Measurements from ENCODE around the gene XIRP2. TPM values are rescaled to one million over a fixed set of nuclear protein-coding genes. Genes with fewer than 3 reads are reported as not detected.

Gene XIRP2
- total and polyA plus RNA-seq, 2 of the 13 experiments (the other 11 are each of a cell fraction or from before 2014, with no cell fraction given): 0.04 to 0.05 TPM

DNA sequence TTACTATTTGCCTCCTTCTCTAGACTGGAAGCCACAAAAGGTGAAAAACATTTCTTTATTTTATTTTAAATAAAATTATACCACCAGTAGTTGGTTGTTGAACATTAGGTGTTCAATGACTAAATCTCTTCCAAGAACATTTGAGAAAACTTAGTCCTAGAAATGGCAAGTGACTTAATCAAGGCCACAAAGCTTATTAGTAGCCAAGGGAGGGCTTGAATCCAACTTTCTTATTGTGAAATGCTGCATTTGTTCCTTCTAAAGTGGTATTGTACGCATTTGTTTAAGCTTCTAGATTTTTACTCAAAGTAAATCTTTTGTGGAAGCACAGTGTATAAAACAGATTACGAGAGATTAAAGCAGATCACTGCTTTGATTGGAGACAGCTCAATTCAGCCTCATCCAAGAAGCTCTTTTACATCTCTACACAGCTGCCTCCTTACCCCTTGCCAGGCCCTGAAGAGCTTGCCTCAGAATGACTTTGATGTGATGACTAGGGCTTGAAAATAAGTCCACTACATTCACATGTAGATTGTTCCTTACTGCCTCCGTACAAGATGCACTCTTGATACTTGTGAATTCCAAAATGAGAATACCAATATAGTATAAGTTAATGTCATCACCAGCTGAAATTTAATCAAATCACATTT is 244.8 kb downstream of the XIRP2 start:
- in situ Hi-C loops (cut with HindIII; ENCODE audit: extremely low pct_ligation_motif_present, low pct_unique_long_range_greater_than_20kb) (loop anchor here (25.0 kb wide), 1 partner anchor 979 kb away; no protein-coding TSS in a partner anchor), intact Hi-C loops (cut with micrococcal nuclease; ENCODE audit: unreplicated experiment) (no loop called here)
- WGBS (ENCODE audit: low lambda C conversion rate): 27% methylated on average over 3 of the region's 3 CpGs
- BruUV-seq (replicated peaks): no TSS peak
- Histone ChIP-seq H3K9ac (ENCODE audit: insufficient read depth, low read depth, low read length) (no peak overlapping the region), H3K4me1 (ENCODE audit: insufficient read depth, low read length) (no peaks in the 10 kb centered on the region), H3K27me3 (ENCODE audit: control insufficient read depth in 1 of 2, insufficient read depth in 2 of 2, low read length in 2 of 2) (no peaks in the 10 kb centered on the region), H3K27ac (ENCODE audit: extremely low read length, insufficient read depth, low read length) (no peak overlapping the region), H4K20me1 (ENCODE audit: insufficient read depth, low read length) (no peaks in the 10 kb centered on the region), H3K36me3 (replicated peaks in 1 of 2; ENCODE audit: control insufficient read depth in 1 of 2, insufficient read depth in 2 of 2, low read length in 2 of 2) (no peaks in the 10 kb centered on the region), H3K4me2 (ENCODE audit: low read depth, low read length) (no peak overlapping the region), H3K9me3 (ENCODE audit: low read length) (no peaks in the 10 kb centered on the region), H3K4me3 (replicated peaks in 1 of 3; ENCODE audit: insufficient read depth in 1 of 3, low read depth in 2 of 3, low read length in 3 of 3) (no peak overlapping the region), H3K79me2 (ENCODE audit: insufficient read depth, low read length) (no peaks in the 10 kb centered on the region), H2AFZ (ENCODE audit: low read length) (no peak overlapping the region)
- FAIRE-seq (no peak), ATAC-seq (no peak), DNase-seq (ENCODE audit: low spot score) (no peak)
- TF ChIP-seq, protein P1, sequence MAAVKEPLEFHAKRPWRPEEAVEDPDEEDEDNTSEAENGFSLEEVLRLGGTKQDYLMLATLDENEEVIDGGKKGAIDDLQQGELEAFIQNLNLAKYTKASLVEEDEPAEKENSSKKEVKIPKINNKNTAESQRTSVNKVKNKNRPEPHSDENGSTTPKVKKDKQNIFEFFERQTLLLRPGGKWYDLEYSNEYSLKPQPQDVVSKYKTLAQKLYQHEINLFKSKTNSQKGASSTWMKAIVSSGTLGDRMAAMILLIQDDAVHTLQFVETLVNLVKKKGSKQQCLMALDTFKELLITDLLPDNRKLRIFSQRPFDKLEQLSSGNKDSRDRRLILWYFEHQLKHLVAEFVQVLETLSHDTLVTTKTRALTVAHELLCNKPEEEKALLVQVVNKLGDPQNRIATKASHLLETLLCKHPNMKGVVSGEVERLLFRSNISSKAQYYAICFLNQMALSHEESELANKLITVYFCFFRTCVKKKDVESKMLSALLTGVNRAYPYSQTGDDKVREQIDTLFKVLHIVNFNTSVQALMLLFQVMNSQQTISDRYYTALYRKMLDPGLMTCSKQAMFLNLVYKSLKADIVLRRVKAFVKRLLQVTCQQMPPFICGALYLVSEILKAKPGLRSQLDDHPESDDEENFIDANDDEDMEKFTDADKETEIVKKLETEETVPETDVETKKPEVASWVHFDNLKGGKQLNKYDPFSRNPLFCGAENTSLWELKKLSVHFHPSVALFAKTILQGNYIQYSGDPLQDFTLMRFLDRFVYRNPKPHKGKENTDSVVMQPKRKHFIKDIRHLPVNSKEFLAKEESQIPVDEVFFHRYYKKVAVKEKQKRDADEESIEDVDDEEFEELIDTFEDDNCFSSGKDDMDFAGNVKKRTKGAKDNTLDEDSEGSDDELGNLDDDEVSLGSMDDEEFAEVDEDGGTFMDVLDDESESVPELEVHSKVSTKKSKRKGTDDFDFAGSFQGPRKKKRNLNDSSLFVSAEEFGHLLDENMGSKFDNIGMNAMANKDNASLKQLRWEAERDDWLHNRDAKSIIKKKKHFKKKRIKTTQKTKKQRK (IDR thresholded peaks at IDR 0.05; ENCODE audit: low read length): no peak
- no peak for TF ChIP-seq ZNF530 (CRISPR knock-in tag; IDR thresholded peaks at IDR 0.05; ENCODE audit: low read depth)
- TF ChIP-seq NFATC3 (CRISPR knock-in tag; IDR thresholded peaks at IDR 0.05): no peak
- TF ChIP-seq JARID2 (CRISPR knock-in tag; IDR thresholded peaks at IDR 0.05; ENCODE audit: insufficient replicate concordance): no peak
- no peak for TF ChIP-seq GLI4 (CRISPR knock-in tag; IDR thresholded peaks at IDR 0.05; ENCODE audit: borderline replicate concordance)
- TF ChIP-seq ZNF839 (CRISPR knock-in tag; IDR thresholded peaks at IDR 0.05; ENCODE audit: borderline replicate concordance): no peak
- TF ChIP-seq AGO2 (optimal IDR thresholded peaks at IDR 0.05; ENCODE audit: low read depth, low read length): no peak
- TF ChIP-seq, protein P2, sequence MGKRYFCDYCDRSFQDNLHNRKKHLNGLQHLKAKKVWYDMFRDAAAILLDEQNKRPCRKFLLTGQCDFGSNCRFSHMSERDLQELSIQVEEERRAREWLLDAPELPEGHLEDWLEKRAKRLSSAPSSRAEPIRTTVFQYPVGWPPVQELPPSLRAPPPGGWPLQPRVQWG (CRISPR knock-in tag; IDR thresholded peaks at IDR 0.05; ENCODE audit: borderline replicate concordance, low read depth): no peak
- no peak for TF ChIP-seq SALL1 (CRISPR knock-in tag; IDR thresholded peaks at IDR 0.05)
- TF ChIP-seq, protein P3, sequence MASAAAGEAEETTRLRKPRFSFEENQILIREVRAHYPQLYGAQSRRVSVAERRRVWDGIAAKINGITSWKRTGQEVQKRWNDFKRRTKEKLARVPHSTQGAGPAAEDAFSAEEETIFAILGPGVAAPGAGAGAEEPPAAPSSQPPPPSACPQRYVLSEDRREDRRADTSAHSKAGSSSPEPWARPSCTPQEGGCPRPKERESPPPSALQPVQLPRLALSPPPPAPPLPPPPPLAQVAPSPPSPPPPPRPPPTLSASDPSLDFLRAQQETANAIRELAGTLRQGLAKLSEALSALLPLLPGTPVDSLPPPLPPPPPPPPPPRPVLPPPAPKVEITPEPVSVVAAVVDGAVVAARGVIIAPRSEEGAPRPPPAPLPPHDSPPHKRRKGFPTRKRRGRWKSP (CRISPR knock-in tag; IDR thresholded peaks at IDR 0.05): no peak
- no peak for TF ChIP-seq MTA1 (CRISPR knock-in tag; IDR thresholded peaks at IDR 0.05; ENCODE audit: borderline replicate concordance)
- no peak for TF ChIP-seq ZMYM2 (CRISPR knock-in tag; IDR thresholded peaks at IDR 0.05)
- no peak for TF ChIP-seq ZSCAN9 (CRISPR knock-in tag; IDR thresholded peaks at IDR 0.05; ENCODE audit: borderline replicate concordance)
- no peak for TF ChIP-seq SMARCC2 (IDR thresholded peaks at IDR 0.05)
- no peak for TF ChIP-seq GFI1 (CRISPR knock-in tag; IDR thresholded peaks at IDR 0.05; ENCODE audit: borderline replicate concordance)
- ChIA-PET POLR2A (no interaction called here), CTCF (ENCODE audit: low intra/inter-chr PET ratio, low total read pairs) (no interaction called here)
